Activated T-helper 1 cell treated with anti-CD3 and anti-CD28 coated beads, Interleukin-12 subunit alpha, Interleukin-12 subunit beta, Interleukin-2, Interleukin-4 antibody, amounts not matched to agents 30 ng/mL and 10 ng/mL and 1 ng/mL, durations not matched to agents 14 hours and 24 hours and 36 hours (primary cell): ENCODE data around the gene CHID1. TPM values are rescaled to one million over a fixed set of nuclear protein-coding genes. Genes with fewer than 3 reads are reported as not detected.

Experiments used
- DNase-seq: peaks from one replicate; pipeline ENCODE4 v3.0.0; 2021; ENCODE audit warnings: low spot score
- H3K27ac Mint-ChIP-seq: one replicate; pipeline ENCODE4 v1.8.0; 2021; ENCODE audit warnings: mild to moderate bottlenecking, mixed read lengths
- H3K27me3 Mint-ChIP-seq: one replicate; pipeline ENCODE4 v1.8.0; 2022; ENCODE audit warnings: mild to moderate bottlenecking, moderate library complexity, mixed read lengths; ENCODE audit not compliant: insufficient read depth
- H3K36me3 Mint-ChIP-seq: one replicate; pipeline ENCODE4 v1.8.0; 2021; ENCODE audit warnings: low read depth, mixed read lengths
- H3K4me1 Mint-ChIP-seq: one replicate; pipeline ENCODE4 v1.8.0; 2021; ENCODE audit warnings: low read depth, mixed read lengths
- H3K4me3 Mint-ChIP-seq: one replicate; pipeline ENCODE4 v1.8.0; 2021; ENCODE audit warnings: mild to moderate bottlenecking, moderate library complexity, mixed read lengths
- H3K9me3 Mint-ChIP-seq: one replicate; pipeline ENCODE4 v1.8.0; 2021; ENCODE audit warnings: mixed read lengths
- intact Hi-C: fragments of 100-400 bp; cut with micrococcal nuclease; formaldehyde crosslinking; loops from one replicate; pipeline ENCODE4 v1.15.1; 2024
- total RNA-seq: library from RNA; stranded (reverse); gene quantifications from 2 replicates; pipeline ENCODE4 v1.2.3, GENCODE V29; 2022

CHID1 gene
- total RNA-seq, 1 donor from 2014 or later: 110 TPM

DNA sequence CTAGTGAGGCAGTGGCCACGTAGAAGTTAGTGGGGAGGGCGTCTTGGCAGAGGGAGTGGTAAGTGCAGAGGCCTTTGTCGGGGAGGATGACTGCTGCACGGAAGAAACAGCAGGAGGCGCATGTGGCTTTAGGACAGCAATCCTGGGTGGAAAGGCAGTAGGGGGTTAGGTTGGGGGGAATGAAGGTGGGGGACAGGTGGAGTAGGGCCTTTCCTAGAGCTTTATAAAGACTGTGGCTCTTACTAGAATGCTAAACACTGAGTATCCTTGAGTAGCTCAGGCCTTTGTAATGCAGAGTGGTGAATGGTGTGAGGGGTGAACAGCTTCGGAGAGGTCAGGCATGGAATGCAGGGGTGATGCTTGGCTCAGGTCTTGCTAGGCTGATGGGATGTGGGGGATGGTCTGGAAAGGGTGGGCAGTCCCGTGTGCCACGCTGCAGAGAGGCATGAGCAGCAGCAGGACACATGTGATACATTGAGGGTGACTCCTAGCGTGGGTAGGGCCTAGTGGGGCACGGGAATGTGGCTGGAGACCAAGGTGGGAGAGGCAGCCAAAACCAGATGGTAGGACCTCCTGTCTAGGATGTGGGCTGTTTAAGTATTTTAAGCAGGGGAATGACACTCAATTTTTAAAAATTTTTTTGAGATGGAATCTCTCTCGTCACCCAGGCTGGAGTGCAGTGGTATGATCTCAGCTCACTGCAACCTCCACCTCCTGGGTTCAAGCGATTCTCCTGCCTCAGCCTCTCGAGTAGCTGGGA is 34.3 kb upstream of the CHID1 start:
- no peak for DNase-seq
- Mint-ChIP-seq H3K4me1 (peaks cover 8% of the 10 kb centered on the region), H3K27ac (no peak overlapping the region), H3K36me3 (peaks cover 24% of the 10 kb centered on the region), H3K27me3 (no peaks in the 10 kb centered on the region), H3K9me3 (peaks cover 14% of the 10 kb centered on the region), H3K4me3 (no peak overlapping the region)
- intact Hi-C loops: no loop called here

DNA sequence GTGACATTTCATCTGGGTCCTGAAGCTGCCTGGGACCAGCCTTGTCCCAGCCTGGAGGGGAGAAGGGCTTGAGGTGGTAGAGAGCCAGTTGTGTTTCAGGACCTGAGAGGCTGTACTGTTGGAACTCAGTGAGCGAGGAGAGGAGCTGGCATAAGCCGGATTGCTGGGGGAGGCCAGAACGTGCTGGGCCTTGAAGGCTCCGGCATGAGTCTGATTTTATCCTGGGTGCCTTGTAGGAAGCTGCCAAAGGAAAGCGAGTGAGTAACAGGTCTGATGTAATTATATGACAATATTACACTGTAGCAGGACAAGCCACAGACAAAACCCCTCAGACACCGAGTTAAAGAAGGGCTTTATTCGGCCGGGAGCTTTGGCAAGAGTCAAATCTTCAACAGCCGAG is 32.2 kb upstream of the CHID1 start:
- intact Hi-C loops: no loop called here
- peaks cover 13% of the 10 kb centered on the region for H3K36me3 Mint-ChIP-seq
- no peak overlapping the region for H3K4me3 Mint-ChIP-seq
- H3K27me3 Mint-ChIP-seq: no peaks in the 10 kb centered on the region
- DNase-seq: no peak
- H3K4me1 Mint-ChIP-seq: peaks cover 12% of the 10 kb centered on the region
- no peak overlapping the region for H3K27ac Mint-ChIP-seq
- H3K9me3 Mint-ChIP-seq: peaks cover 2% of the 10 kb centered on the region

DNA sequence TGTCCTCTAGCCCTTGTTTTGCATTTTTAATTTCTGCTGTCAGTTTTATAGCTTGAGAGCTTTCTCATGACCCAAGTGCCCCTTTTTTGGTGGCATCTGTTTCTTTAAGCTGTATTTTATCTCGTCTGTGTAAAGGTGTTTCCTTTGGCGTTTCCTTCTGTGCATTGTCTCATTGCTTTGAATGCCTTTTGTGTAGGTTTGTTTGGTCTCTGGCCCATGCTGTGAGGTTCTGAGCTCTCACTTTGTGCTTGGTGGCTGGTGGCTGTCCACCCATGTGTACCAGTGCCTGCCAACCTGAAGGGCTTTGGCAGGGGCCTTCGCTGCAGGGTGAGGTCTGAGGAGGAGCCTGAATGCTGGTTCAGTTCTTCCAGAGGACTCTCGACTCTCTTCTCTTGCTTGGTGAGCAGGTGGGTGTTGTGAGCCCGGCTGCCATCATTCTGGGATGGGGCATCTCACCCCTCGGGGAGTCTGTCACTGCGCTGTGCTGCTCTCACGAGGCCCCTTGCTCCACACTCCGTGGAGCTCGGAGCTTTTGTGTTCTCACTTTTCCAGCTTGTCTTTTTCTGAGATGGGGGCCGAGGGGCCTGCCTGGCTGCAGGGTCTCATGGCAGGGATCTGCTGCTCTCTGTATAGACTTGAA is 30.0 kb upstream of the CHID1 start:
- H3K36me3 Mint-ChIP-seq: peaks cover 10% of the 10 kb centered on the region
- intact Hi-C loops: no loop called here
- peak overlapping the region; percentile 49 for H3K27ac Mint-ChIP-seq
- H3K4me1 Mint-ChIP-seq: peaks cover 12% of the 10 kb centered on the region
- no peaks in the 10 kb centered on the region for H3K9me3 Mint-ChIP-seq
- H3K4me3 Mint-ChIP-seq: no peak overlapping the region
- H3K27me3 Mint-ChIP-seq: no peaks in the 10 kb centered on the region
- no peak for DNase-seq

DNA sequence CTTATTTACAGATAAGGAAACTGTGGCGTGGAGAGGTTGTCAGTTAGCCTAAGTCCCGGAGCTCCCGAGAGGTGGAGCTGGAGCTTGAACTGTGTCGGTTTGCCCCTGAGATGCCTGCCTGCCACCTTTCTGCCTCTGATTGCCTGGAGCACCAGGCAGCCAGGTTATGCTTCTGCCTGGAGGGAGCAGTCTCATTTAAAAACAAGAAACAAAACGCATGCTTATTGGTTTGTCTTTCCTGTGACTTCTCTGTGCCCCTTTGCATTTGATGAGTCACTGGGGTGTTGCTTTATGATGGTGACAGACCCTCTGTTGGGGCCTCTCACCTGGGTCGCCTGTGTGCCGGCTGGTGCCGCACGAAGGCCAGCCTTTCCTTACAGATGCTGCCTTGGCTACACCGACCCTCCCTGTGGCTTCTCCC is 27.2 kb upstream of the CHID1 start:
- DNase-seq: no peak
- Mint-ChIP-seq H3K4me3 (no peak overlapping the region), H3K4me1 (peaks cover 21% of the 10 kb centered on the region), H3K27me3 (no peaks in the 10 kb centered on the region), H3K27ac (no peak overlapping the region), H3K9me3 (no peaks in the 10 kb centered on the region), H3K36me3 (no peaks in the 10 kb centered on the region)
- intact Hi-C loops: no loop called here

DNA sequence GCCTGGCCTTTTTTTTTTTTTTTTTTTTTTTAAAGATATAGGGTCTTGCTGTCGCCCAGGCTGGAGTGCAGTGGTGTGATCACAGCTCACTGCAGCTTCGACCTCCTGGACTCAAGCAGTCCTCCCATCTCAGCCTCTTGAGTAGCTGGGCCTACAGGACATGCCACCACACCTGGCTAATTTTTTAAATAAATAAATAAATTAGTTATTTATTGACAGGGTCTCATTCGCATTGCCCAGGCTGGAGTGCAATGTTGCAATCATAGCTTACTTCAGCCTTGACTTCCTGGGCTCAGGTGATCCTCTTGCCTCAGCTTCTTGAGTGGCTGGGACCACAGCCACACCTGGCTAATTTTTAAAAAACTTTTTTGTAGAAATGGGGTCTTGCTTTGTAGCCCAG is 25.6 kb upstream of the CHID1 start:
- Mint-ChIP-seq H3K27me3 (no peaks in the 10 kb centered on the region), H3K27ac (no peak overlapping the region)

DNA sequence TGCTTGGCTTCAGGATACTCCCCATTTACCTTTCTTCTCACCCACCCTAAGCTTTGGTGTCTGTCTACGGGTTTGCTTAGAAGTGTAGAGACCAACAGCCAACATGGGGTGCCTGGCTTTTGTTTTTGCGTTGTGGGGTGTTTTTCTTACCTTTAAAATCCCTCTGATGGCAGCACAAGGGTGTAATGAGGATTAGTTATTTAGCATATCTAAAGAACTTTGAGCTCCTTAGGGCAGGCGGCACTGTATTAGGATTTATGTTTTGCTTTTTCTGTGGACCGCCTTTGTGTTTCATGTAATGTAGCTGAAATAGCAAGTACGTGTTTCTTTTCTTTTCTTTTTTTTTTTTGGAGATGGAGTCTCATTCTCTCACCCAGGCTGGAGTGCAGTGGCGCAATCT is 23.9 kb upstream of the CHID1 start:
- H3K4me1 Mint-ChIP-seq: peaks cover 18% of the 10 kb centered on the region

More for the DNA sequence above, 25.6 kb upstream of the CHID1 start:
- DNase-seq: no peak
- H3K4me1 Mint-ChIP-seq: peaks cover 30% of the 10 kb centered on the region
- no peaks in the 10 kb centered on the region for H3K36me3 Mint-ChIP-seq
- intact Hi-C loops: no loop called here
- no peaks in the 10 kb centered on the region for H3K9me3 Mint-ChIP-seq
- H3K4me3 Mint-ChIP-seq: no peak overlapping the region

DNA sequence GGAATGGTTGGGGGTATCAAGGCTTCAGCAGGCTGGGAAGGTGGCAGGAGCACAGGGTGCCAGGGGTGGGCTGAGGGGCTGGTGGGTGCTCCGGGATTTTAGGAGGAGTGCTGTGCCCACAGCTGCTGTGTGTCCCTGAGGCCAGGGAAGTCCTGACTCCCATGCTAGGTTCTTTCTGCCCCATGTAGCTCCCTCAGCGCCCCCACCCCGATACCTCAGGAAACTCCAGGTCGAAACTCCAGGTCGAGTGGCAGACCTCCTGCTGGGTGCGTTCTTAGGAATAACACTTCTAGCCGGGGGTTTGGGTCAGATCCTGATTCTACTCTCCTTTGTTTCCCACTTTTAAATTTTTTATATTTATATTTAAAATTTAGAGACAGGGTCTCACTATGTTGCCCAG is 23.3 kb upstream of the CHID1 start:
- Mint-ChIP-seq H3K4me1 (peaks cover 20% of the 10 kb centered on the region), H3K27ac (no peak overlapping the region)

More for the DNA sequence above, 23.9 kb upstream of the CHID1 start:
- no peak overlapping the region for H3K4me3 Mint-ChIP-seq
- no peak overlapping the region for H3K27ac Mint-ChIP-seq
- H3K27me3 Mint-ChIP-seq: no peaks in the 10 kb centered on the region
- no peaks in the 10 kb centered on the region for H3K36me3 Mint-ChIP-seq
- intact Hi-C loops: no loop called here
- no peaks in the 10 kb centered on the region for H3K9me3 Mint-ChIP-seq
- no peak for DNase-seq

DNA sequence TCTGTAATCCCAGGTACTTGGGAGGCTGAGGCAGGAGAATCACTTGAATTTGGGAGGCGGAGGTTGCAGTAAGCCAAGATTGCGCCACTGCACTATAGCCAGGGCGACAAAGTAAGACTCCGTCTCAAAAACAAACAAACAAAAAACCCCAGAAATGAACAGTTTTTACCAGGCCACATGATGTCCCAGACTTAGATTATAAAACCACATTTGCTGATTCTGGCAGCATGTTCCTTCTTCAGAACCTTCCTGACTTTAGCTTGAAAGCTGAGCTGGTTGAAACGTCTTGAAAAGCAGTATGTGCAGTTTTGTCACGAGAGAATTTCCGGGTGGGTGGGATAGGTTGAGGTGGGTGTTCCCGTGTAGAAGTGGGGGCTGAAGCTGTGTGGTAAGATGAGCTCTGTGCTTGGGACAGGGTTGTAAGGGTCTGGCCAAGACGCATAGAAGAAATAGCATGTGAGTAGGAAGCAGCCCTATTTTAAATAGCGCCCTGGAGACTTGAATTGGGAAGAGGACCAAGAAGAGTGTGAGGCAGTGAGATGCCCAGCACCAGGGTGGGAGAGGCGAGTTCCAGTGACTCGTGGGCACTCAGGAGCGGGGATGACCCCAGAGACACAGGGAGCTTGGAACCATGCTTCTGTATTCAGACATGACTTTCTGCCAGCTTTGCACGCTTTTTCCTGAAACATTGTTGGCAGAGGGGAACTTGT is 22.7 kb upstream of the CHID1 start:
- intact Hi-C loops: no loop called here
- Mint-ChIP-seq H3K27ac (no peak overlapping the region), H3K27me3 (no peaks in the 10 kb centered on the region), H3K4me1 (peaks cover 26% of the 10 kb centered on the region), H3K9me3 (no peaks in the 10 kb centered on the region), H3K4me3 (no peak overlapping the region), H3K36me3 (no peaks in the 10 kb centered on the region)
- no peak for DNase-seq

More for the DNA sequence above, 23.3 kb upstream of the CHID1 start:
- H3K27me3 Mint-ChIP-seq: no peaks in the 10 kb centered on the region
- H3K4me3 Mint-ChIP-seq: no peak overlapping the region
- DNase-seq: no peak
- H3K36me3 Mint-ChIP-seq: no peaks in the 10 kb centered on the region
- H3K9me3 Mint-ChIP-seq: no peaks in the 10 kb centered on the region
- intact Hi-C loops: no loop called here

DNA sequence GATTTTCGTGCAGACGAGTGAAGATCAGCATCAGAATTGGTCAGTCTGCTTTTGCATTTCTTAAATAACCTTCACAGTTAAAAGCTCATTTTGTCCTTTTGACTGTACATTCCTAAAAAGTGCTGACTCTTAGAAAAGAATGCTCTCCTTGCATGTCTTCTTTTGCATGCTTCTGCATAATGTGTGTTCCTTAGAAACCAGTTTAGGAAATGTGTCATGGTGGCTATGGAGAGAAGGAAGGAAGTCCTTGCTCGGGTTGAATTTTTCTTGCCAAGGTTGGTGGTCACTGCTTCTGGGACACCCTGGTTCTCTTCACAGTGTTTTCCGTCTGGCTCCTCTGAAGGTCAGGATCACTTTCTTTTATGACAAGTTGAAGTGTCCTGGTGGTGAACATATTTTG is 21.8 kb upstream of the CHID1 start:
- Mint-ChIP-seq H3K36me3 (no peaks in the 10 kb centered on the region), H3K4me3 (no peak overlapping the region), H3K27me3 (no peaks in the 10 kb centered on the region), H3K9me3 (no peaks in the 10 kb centered on the region), H3K27ac (no peak overlapping the region), H3K4me1 (peaks cover 33% of the 10 kb centered on the region)
- intact Hi-C loops: no loop called here
- no peak for DNase-seq

DNA sequence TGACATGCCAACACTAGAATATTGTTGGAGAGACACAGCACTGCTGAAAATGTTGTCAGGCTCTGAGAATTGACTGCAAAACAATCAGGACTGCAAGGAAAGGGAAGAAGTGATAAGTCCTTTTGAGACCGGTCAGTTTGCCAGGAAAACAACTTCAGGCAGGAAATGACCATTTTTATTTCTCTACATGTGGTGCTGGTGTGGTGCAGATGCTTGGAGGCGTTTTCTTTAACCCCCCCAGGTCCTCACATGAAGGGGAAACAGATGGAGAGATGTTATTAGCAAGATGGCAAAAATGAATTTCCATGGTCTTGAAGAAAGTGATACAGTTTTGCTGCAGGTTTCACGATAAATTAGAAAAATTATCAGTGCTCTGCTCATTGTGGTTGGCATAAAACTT is 20.8 kb upstream of the CHID1 start:
- DNase-seq: no peak
- intact Hi-C loops: no loop called here
- Mint-ChIP-seq H3K36me3 (peaks cover 4% of the 10 kb centered on the region), H3K27ac (no peak overlapping the region), H3K9me3 (no peaks in the 10 kb centered on the region), H3K4me1 (peaks cover 44% of the 10 kb centered on the region), H3K4me3 (no peak overlapping the region), H3K27me3 (no peaks in the 10 kb centered on the region)

DNA sequence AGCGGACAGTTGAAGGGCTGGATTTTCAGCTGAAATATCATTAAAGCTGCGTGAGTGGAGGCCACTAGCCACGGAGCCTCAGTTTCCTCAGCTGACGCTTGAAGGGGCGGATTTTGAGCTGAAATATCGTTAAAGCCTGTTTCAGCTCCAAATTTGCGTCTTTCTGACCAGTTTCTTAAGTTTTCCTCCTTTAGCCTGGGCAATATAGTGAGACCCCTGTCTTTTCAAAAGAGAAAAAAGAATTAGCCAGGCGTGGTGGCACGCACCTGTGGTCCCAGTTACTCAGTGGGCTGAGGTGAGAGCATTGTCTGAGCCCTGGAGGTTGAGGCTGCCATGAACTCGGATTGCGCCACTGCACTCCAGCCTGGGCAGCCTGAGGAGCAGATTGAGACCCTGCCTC is 18.8 kb upstream of the CHID1 start:
- intact Hi-C loops: loop anchor here (5.0 kb wide), 1 partner anchor 82 kb away; no protein-coding TSS in a partner anchor
- H3K4me1 Mint-ChIP-seq: peaks cover 45% of the 10 kb centered on the region
- no peak overlapping the region for H3K27ac Mint-ChIP-seq
- DNase-seq: no peak
- no peak overlapping the region for H3K4me3 Mint-ChIP-seq
- no peaks in the 10 kb centered on the region for H3K9me3 Mint-ChIP-seq
- peaks cover 4% of the 10 kb centered on the region for H3K36me3 Mint-ChIP-seq
- no peaks in the 10 kb centered on the region for H3K27me3 Mint-ChIP-seq

DNA sequence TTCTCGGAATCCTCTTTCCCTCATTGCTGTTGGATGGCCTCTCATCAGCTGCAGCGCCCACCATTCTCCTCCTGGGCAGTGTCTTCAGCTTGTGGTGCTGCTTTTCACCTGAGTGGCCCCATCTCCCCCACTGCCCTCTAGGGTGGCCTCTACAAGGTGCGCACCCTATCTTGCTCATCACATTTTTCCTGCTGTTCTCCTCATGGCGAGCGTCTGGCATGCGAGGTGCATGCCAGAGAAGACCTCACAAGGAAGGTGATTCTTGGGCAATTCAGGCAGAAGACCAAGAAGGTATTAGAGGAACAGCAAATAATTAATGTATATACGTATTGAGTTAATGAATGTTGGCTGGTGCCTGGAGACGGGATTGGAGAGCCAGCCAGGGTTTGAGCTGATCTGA is 18.2 kb upstream of the CHID1 start:
- intact Hi-C loops: loop anchor here (5.0 kb wide), 1 partner anchor 81 kb away; no protein-coding TSS in a partner anchor
- no peaks in the 10 kb centered on the region for H3K27me3 Mint-ChIP-seq
- peaks cover 45% of the 10 kb centered on the region for H3K4me1 Mint-ChIP-seq
- DNase-seq: no peak
- H3K36me3 Mint-ChIP-seq: peaks cover 4% of the 10 kb centered on the region
- no peaks in the 10 kb centered on the region for H3K9me3 Mint-ChIP-seq
- no peak overlapping the region for H3K27ac Mint-ChIP-seq
- H3K4me3 Mint-ChIP-seq: no peak overlapping the region

DNA sequence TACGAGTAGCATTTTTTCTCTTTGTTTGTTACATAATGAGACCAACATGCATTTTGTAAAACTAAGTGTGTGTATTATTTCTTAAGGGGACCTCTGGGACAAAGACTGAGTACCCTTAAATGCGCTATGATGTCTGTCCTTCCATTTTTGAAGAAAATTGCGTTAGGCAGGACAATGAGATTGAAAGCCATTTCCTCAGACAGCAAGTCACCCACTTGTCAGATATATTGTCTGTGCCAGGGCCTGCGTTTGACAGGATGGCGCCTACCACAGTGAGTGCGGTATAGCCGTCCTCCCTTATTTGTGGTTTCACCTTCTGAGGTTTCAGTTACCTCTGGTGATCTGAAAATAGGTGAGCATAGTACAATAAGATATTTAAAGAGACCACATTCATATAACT is 17.3 kb upstream of the CHID1 start:
- no peaks in the 10 kb centered on the region for H3K9me3 Mint-ChIP-seq
- peaks cover 4% of the 10 kb centered on the region for H3K36me3 Mint-ChIP-seq
- intact Hi-C loops: loop anchor here (5.0 kb wide), 1 partner anchor 81 kb away; no protein-coding TSS in a partner anchor
- no peak overlapping the region for H3K27ac Mint-ChIP-seq
- H3K27me3 Mint-ChIP-seq: no peaks in the 10 kb centered on the region
- no peak for DNase-seq
- H3K4me1 Mint-ChIP-seq: peaks cover 37% of the 10 kb centered on the region
- H3K4me3 Mint-ChIP-seq: peak overlapping the region; percentile 47
